ENCODE results near the gene BRD3.

Gene BRD3

GRCh38 chr9:134004881-134005280, 62.9 kb downstream of the BRD3 start:
- Histone ChIP-seq H3K9ac (ENCODE audit: low read length in 5 of 5) (no peak overlapping the region), H3K4me3 (ENCODE audit: low read depth in 1 of 5, low read length in 5 of 5) (no peak overlapping the region), H3K4me1 (ENCODE audit: control insufficient read depth in 5 of 5, insufficient read depth in 5 of 5, low read length in 5 of 5) (peaks cover 0 to 6% (median 5%) of the 10 kb centered on the region in 5 donors), H3K36me3 (ENCODE audit: control insufficient read depth in 5 of 5, insufficient read depth in 5 of 5, low read length in 5 of 5) (no peaks in the 10 kb centered on the region), H3K9me3 (ENCODE audit: control insufficient read depth in 5 of 5, low read length in 5 of 5) (no peaks in the 10 kb centered on the region), H3K27me3 (ENCODE audit: control insufficient read depth in 5 of 5, insufficient read depth in 4 of 5, low read length in 5 of 5) (peaks cover 2 to 24% (median 7%) of the 10 kb centered on the region in 5 donors), H3K27ac (ENCODE audit: low read depth, low read length) (no peak overlapping the region)

GRCh38 chr9:134004131-134004873, 63.5 kb downstream of the BRD3 start:
- Histone ChIP-seq H3K4me1 (ENCODE audit: control insufficient read depth in 5 of 5, insufficient read depth in 5 of 5, low read length in 5 of 5) (peaks cover 0 to 6% (median 5%) of the 10 kb centered on the region in 5 donors), H3K4me3 (ENCODE audit: low read depth in 1 of 5, low read length in 5 of 5) (no peak overlapping the region), H3K27ac (ENCODE audit: low read depth, low read length) (no peak overlapping the region), H3K9ac (ENCODE audit: low read length in 5 of 5) (no peak overlapping the region), H3K9me3 (ENCODE audit: control insufficient read depth in 5 of 5, low read length in 5 of 5) (no peaks in the 10 kb centered on the region), H3K36me3 (ENCODE audit: control insufficient read depth in 5 of 5, insufficient read depth in 5 of 5, low read length in 5 of 5) (no peaks in the 10 kb centered on the region), H3K27me3 (ENCODE audit: control insufficient read depth in 5 of 5, insufficient read depth in 4 of 5, low read length in 5 of 5) (peaks cover 2 to 24% (median 7%) of the 10 kb centered on the region in 5 donors)

- H3K4me3 ChIP-seq (ENCODE audit: low read depth in 1 of 5, low read length in 5 of 5): no peak overlapping the region
- H3K4me1 ChIP-seq (ENCODE audit: control insufficient read depth in 5 of 5, insufficient read depth in 5 of 5, low read length in 5 of 5): peaks cover 0 to 6% (median 5%) of the 10 kb centered on the region in 5 donors
- no peak overlapping the region for H3K27ac ChIP-seq (ENCODE audit: low read depth, low read length)
- no peaks in the 10 kb centered on the region for H3K36me3 ChIP-seq (ENCODE audit: control insufficient read depth in 5 of 5, insufficient read depth in 5 of 5, low read length in 5 of 5)
- H3K9me3 ChIP-seq (ENCODE audit: control insufficient read depth in 5 of 5, low read length in 5 of 5): no peaks in the 10 kb centered on the region
- H3K9ac ChIP-seq (ENCODE audit: low read length in 5 of 5): no peak overlapping the region
- peaks cover 2 to 14% (median 7%) of the 10 kb centered on the region in 5 donors for H3K27me3 ChIP-seq (ENCODE audit: control insufficient read depth in 5 of 5, insufficient read depth in 4 of 5, low read length in 5 of 5)
Measured at GRCh38 chr9:134003237-134003636, 64.6 kb downstream of the BRD3 start.

DNA sequence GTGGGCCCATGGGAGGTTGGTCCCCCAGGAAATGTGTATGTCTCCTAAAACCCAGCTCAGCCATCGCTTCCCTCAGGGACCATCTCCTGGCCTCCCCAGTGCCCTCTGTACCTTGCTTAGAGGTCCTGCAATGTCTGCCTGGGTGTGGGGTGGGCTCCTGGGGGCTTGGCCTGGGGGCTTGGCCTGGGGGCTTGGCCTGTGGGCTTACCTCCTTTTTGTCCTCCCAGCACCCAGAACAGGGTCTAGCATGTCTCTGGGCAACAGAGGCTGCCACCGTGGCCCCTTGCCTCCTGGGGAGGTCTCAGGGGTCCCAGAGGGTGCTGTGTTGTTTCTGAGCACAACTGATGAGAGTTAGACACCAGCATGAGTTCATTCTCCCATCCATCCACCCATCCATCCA, 65.0 kb downstream of the BRD3 start:
- Histone ChIP-seq H3K9ac (ENCODE audit: low read length in 5 of 5) (no peak overlapping the region), H3K27ac (ENCODE audit: low read depth, low read length) (no peak overlapping the region), H3K9me3 (ENCODE audit: control insufficient read depth in 5 of 5, low read length in 5 of 5) (no peaks in the 10 kb centered on the region), H3K4me3 (ENCODE audit: low read depth in 1 of 5, low read length in 5 of 5) (no peak overlapping the region), H3K36me3 (ENCODE audit: control insufficient read depth in 5 of 5, insufficient read depth in 5 of 5, low read length in 5 of 5) (no peaks in the 10 kb centered on the region), H3K27me3 (ENCODE audit: control insufficient read depth in 5 of 5, insufficient read depth in 4 of 5, low read length in 5 of 5) (peaks cover 2 to 13% (median 7%) of the 10 kb centered on the region in 5 donors), H3K4me1 (ENCODE audit: control insufficient read depth in 5 of 5, insufficient read depth in 5 of 5, low read length in 5 of 5) (peaks cover 0 to 6% (median 5%) of the 10 kb centered on the region in 5 donors)

DNA sequence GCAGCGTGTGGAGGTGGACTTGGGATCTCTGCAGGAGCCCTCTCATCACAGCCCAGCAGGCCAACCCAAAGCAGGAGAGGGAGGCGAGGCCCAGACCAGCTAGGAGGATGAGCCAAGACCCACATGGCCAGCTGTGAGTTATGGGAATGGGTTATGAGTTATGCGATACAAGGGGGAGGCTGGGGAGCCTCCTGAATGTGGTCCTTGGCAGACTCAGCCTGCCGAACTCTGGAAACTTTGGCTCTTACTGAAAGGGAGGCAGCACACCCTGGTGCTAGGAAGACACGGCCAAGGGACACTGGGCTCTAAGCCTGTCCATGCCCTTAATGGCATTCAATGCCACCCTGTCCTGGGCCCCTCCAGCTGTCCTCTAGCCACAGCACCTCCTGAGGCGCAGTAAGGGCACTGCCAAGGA, 68.0 kb downstream of the BRD3 start:
- Histone ChIP-seq H3K27ac (ENCODE audit: low read depth, low read length) (no peak overlapping the region), H3K36me3 (ENCODE audit: control insufficient read depth in 5 of 5, insufficient read depth in 5 of 5, low read length in 5 of 5) (no peaks in the 10 kb centered on the region), H3K4me3 (ENCODE audit: low read depth in 1 of 5, low read length in 5 of 5) (no peak overlapping the region), H3K27me3 (ENCODE audit: control insufficient read depth in 5 of 5, insufficient read depth in 4 of 5, low read length in 5 of 5) (peaks cover 0 to 9% (median 7%) of the 10 kb centered on the region in 5 donors), H3K4me1 (ENCODE audit: control insufficient read depth in 5 of 5, insufficient read depth in 5 of 5, low read length in 5 of 5) (peaks cover 0 to 6% (median 5%) of the 10 kb centered on the region in 5 donors), H3K9me3 (ENCODE audit: control insufficient read depth in 5 of 5, low read length in 5 of 5) (no peaks in the 10 kb centered on the region), H3K9ac (ENCODE audit: low read length in 5 of 5) (no peak overlapping the region)

DNA sequence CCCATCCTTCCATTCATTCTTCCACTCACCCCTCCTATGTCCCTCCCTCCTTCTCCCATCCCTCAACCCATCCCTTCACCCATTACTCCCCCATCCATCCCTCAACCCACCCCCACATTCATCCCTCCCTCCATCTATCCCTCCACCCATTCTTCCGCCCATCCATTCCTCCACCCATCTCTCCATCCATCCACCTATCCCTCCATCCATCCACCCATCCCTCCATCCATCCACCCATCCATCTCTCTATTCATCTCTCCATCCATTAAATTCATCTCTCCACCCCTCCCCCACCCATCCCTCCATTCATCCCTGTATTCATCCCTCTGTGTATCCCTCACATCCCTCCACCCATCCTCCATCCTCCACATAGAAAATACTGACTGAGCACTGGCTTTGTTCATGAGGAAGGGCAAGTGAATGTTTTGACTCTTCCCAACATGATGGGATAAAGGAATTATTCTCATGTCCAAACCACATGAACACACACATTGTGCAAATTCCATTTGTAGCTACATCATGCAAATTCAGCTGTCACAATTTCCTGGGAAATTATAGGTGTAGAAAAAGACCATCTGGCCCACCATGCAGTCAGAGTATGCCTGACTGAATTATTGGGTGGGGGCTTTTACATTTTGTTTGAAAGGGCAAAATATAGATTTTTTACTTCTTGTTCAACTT, 68.8 kb downstream of the BRD3 start:
- H3K27ac ChIP-seq (ENCODE audit: low read depth, low read length): no peak overlapping the region

GRCh38 chr9:133997584-133997983, 70.2 kb downstream of the BRD3 start:
- peaks cover 0 to 8% (median 3%) of the 10 kb centered on the region in 5 donors for H3K27me3 ChIP-seq (ENCODE audit: control insufficient read depth in 5 of 5, insufficient read depth in 4 of 5, low read length in 5 of 5)
- H3K36me3 ChIP-seq (ENCODE audit: control insufficient read depth in 5 of 5, insufficient read depth in 5 of 5, low read length in 5 of 5): no peaks in the 10 kb centered on the region
- no peak overlapping the region for H3K9ac ChIP-seq (ENCODE audit: low read length in 5 of 5)
- H3K4me1 ChIP-seq (ENCODE audit: control insufficient read depth in 5 of 5, insufficient read depth in 5 of 5, low read length in 5 of 5): peaks cover 0 to 17% (median 16%) of the 10 kb centered on the region in 5 donors
- no peak overlapping the region for H3K4me3 ChIP-seq (ENCODE audit: low read depth in 1 of 5, low read length in 5 of 5)
- H3K27ac ChIP-seq (ENCODE audit: low read depth, low read length): no peak overlapping the region
- no peaks in the 10 kb centered on the region for H3K9me3 ChIP-seq (ENCODE audit: control insufficient read depth in 5 of 5, low read length in 5 of 5)

More for the DNA sequence above, 68.8 kb downstream of the BRD3 start:
- Histone ChIP-seq H3K9ac (ENCODE audit: low read length in 5 of 5) (no peak overlapping the region), H3K9me3 (ENCODE audit: control insufficient read depth in 5 of 5, low read length in 5 of 5) (no peaks in the 10 kb centered on the region), H3K4me3 (ENCODE audit: low read depth in 1 of 5, low read length in 5 of 5) (no peak overlapping the region), H3K27me3 (ENCODE audit: control insufficient read depth in 5 of 5, insufficient read depth in 4 of 5, low read length in 5 of 5) (peaks cover 0 to 8% (median 3%) of the 10 kb centered on the region in 5 donors), H3K4me1 (ENCODE audit: control insufficient read depth in 5 of 5, insufficient read depth in 5 of 5, low read length in 5 of 5) (peaks cover 0 to 4% (median 3%) of the 10 kb centered on the region in 5 donors), H3K36me3 (ENCODE audit: control insufficient read depth in 5 of 5, insufficient read depth in 5 of 5, low read length in 5 of 5) (no peaks in the 10 kb centered on the region)

DNA sequence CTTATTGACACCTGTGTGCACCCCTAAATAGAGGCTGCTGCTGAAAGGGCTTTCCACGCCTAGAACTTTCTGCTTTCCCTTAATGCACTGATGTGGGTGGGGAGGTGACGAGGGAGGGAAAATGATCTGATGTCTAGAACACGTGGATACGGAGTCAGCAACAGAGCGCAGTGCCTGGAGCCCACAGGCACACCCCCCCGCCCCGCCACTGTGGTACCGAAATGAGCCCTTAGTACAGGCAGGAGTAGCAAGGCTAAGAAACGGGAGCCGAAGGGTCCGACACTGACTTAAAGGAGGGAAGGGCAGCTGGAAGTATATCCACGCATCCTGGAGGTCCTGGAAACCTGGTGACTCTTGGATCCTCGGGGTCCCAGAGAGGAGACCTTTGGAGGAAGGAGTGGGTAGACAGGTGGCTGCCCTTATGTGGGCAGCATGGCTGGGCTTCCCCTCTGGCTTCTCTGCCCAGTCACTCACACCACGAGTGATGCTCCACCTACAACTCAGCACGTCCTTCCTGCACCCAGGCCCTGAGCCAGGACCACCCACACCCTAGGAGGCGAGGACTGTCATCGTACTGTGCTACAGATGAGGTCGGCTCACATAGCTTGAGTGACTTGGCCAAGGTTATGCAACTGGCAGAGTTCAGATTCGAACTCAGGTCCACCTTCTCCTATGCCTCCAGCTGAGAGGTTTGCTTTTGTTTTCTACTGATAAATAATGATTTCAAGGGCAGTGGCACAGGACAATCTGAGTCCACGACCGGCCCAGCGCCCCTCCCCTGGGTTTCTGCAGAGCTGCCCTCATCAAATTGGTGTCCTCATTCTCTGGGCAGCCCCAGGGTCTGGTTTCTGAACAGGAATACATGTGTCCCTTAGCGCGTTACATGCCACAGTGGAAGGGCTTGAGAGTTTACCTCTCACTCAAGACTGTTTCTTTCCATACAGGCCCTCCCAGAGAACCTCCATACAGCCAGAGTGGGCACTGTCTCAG, 71.0 kb downstream of the BRD3 start:
- no peaks in the 10 kb centered on the region for H3K36me3 ChIP-seq (ENCODE audit: control insufficient read depth in 5 of 5, insufficient read depth in 5 of 5, low read length in 5 of 5)
- no peaks in the 10 kb centered on the region for H3K9me3 ChIP-seq (ENCODE audit: control insufficient read depth in 5 of 5, low read length in 5 of 5)
- H3K4me1 ChIP-seq (ENCODE audit: control insufficient read depth in 5 of 5, insufficient read depth in 5 of 5, low read length in 5 of 5): peaks cover 0 to 20% (median 16%) of the 10 kb centered on the region in 5 donors
- H3K27ac ChIP-seq (ENCODE audit: low read depth, low read length): no peak overlapping the region
- peaks cover 0 to 8% (median 3%) of the 10 kb centered on the region in 5 donors for H3K27me3 ChIP-seq (ENCODE audit: control insufficient read depth in 5 of 5, insufficient read depth in 4 of 5, low read length in 5 of 5)
- H3K9ac ChIP-seq (ENCODE audit: low read length in 5 of 5): no peak overlapping the region
- H3K4me3 ChIP-seq (ENCODE audit: low read depth in 1 of 5, low read length in 5 of 5): no peak overlapping the region

DNA sequence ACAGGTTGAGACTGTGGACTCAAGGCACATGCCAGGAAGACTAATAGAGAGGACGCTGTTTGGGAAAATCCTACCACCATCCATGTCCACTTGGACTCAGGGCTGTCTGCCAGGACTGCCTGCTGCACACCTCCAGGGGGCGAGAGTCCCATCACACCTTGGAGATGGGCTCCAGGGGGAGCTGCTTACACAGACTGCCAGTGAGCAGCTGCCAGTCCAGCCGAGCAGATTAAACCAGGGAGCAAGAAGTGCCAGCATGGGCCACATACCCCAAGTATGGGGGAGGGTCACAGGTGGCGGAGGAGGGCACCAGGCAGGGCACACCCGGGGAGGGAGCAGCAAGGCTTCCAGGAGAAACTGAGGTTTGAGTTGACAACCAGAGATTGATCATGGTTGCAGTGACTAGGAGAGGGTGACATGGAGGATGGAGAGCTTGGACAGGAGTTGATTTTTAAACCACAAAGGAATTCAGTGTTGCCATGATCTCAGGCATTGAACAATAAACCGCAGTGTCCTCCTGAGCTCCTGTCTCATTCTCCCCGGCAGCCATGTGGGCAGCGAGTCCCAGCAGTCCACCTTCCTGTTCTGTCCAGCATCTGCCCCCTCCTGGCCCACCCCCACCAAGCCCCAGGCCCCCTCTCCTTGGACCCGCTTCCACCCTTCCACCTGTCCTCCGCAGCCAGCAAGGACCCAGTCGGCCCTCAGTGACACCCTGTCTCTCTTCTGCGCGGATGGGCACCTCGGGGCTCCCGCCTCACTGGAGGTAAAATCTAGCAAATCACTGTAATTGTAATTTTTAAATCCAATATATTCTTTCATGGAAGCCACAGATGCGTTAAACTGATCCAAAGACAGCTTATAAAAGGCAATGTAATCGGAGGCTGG, 72.6 kb downstream of the BRD3 start:
- no peak overlapping the region for H3K27ac ChIP-seq (ENCODE audit: low read depth, low read length)
- no peaks in the 10 kb centered on the region for H3K9me3 ChIP-seq (ENCODE audit: control insufficient read depth in 5 of 5, low read length in 5 of 5)
- peaks cover 0 to 8% (median 3%) of the 10 kb centered on the region in 5 donors for H3K27me3 ChIP-seq (ENCODE audit: control insufficient read depth in 5 of 5, insufficient read depth in 4 of 5, low read length in 5 of 5)
- peaks cover 0 to 35% (median 26%) of the 10 kb centered on the region in 5 donors for H3K4me1 ChIP-seq (ENCODE audit: control insufficient read depth in 5 of 5, insufficient read depth in 5 of 5, low read length in 5 of 5)
- no peak overlapping the region for H3K9ac ChIP-seq (ENCODE audit: low read length in 5 of 5)
- no peaks in the 10 kb centered on the region for H3K36me3 ChIP-seq (ENCODE audit: control insufficient read depth in 5 of 5, insufficient read depth in 5 of 5, low read length in 5 of 5)
- no peak overlapping the region for H3K4me3 ChIP-seq (ENCODE audit: low read depth in 1 of 5, low read length in 5 of 5)

All from subcutaneous abdominal adipose tissue (tissue), 5 donors.